ENCODE measurements around the gene UBXN11.

DNA sequence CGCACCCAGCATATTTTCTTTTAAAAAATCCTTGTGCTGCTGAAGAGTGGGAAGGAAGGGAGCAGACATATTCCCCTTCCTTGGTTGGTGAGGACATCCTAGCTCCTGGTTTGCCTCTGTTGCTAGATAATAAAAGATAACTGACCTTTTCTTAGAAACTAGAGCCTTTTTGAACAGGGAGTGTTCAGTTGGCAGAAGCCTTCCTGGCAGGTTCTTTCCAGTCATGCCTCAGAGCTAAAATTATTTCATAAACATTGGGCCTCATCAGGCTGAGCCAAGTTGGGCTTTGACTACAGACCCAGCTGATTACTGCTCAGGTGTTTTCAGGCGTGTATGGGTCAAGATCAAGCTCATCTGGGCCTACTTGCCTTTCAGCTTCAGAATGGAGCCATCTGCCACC is 49.2 kb downstream of the UBXN11 start:
- TF ChIP-seq POLR2A (IDR thresholded peaks at IDR 0.05) = no peak
- TF ChIP-seq, protein P1, sequence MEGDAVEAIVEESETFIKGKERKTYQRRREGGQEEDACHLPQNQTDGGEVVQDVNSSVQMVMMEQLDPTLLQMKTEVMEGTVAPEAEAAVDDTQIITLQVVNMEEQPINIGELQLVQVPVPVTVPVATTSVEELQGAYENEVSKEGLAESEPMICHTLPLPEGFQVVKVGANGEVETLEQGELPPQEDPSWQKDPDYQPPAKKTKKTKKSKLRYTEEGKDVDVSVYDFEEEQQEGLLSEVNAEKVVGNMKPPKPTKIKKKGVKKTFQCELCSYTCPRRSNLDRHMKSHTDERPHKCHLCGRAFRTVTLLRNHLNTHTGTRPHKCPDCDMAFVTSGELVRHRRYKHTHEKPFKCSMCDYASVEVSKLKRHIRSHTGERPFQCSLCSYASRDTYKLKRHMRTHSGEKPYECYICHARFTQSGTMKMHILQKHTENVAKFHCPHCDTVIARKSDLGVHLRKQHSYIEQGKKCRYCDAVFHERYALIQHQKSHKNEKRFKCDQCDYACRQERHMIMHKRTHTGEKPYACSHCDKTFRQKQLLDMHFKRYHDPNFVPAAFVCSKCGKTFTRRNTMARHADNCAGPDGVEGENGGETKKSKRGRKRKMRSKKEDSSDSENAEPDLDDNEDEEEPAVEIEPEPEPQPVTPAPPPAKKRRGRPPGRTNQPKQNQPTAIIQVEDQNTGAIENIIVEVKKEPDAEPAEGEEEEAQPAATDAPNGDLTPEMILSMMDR (IDR thresholded peaks at IDR 0.05) = no peak
- no peak for TF ChIP-seq POLR2AphosphoS5 (IDR thresholded peaks at IDR 0.05)
